Keratinocyte (primary cell): ENCODE results near the gene DLGAP1. TPM values are rescaled to one million over a fixed set of nuclear protein-coding genes. Genes with fewer than 3 reads are reported as not detected.

ENCODE experiments used
- DNase-seq: peaks from one replicate; pipeline ENCODE4 v3.0.0-alpha.2; 2011; ENCODE audit warnings: low read depth, missing footprints, low spot score
- FAIRE-seq: peaks from 2 replicates; lab custom pipeline; 2011; peaks lifted over from hg19 to GRCh38; lab: Jason Lieb, UNC
- H2AFZ ChIP-seq: 2 replicates; pipeline ENCODE4 v1.6.0; 2012; ENCODE audit warnings: low read length, control low read depth, inconsistent platforms; ENCODE audit not compliant: control insufficient read depth
- H3K27ac ChIP-seq: 2 replicates; pipeline ENCODE4 v1.5.1; 2011; ENCODE audit warnings: low read length; ENCODE audit not compliant: control insufficient read depth, insufficient read depth
- H3K27me3 ChIP-seq: 3 replicates; pipeline ENCODE4 v1.6.0; 2011; ENCODE audit warnings: low read length; ENCODE audit not compliant: control insufficient read depth, insufficient read depth; ENCODE audit errors: extremely low read depth
- H3K36me3 ChIP-seq, 2 experiments: 2 replicates in 1 of 2; 3 replicates in 1 of 2; pipeline ENCODE4 v1.5.1; 2011; ENCODE audit warnings: low read length in 2 of 2, mild to moderate bottlenecking in 1 of 2; ENCODE audit not compliant: control insufficient read depth in 2 of 2, insufficient read depth in 2 of 2; ENCODE audit errors: extremely low read depth in 1 of 2
- H3K4me1 ChIP-seq: 3 replicates; pipeline ENCODE4 v1.5.1; 2011; ENCODE audit warnings: low read length; ENCODE audit not compliant: control insufficient read depth, insufficient read depth; ENCODE audit errors: extremely low read depth
- H3K4me2 ChIP-seq: 3 replicates; pipeline ENCODE4 v1.6.0; 2011; ENCODE audit warnings: low read depth, low read length; ENCODE audit not compliant: control insufficient read depth, insufficient read depth; ENCODE audit errors: extremely low read depth
- H3K4me3 ChIP-seq, 3 experiments: fragments of 200-600 bp in 1 of 3; sonication (generic) in 1 of 3; 2 replicates in 2 of 3; 3 replicates in 1 of 3; pipeline ENCODE4 v1.5.1; 2011 to 2016; ENCODE audit warnings: low read length in 3 of 3, mild to moderate bottlenecking in 3 of 3, control low read depth in 2 of 3, inconsistent platforms in 1 of 3, low read depth in 1 of 3, mixed read lengths in 1 of 3, mixed run types in 1 of 3, moderate library complexity in 1 of 3; ENCODE audit not compliant: control insufficient read depth in 2 of 3, insufficient read depth in 2 of 3; ENCODE audit errors: extremely low read depth in 1 of 3
- H3K79me2 ChIP-seq: 2 replicates; pipeline ENCODE4 v1.6.0; 2012; ENCODE audit warnings: low read length; ENCODE audit not compliant: control insufficient read depth, insufficient read depth
- H3K9ac ChIP-seq: 3 replicates; pipeline ENCODE4 v1.6.0; 2011; ENCODE audit warnings: low read length; ENCODE audit not compliant: control insufficient read depth, insufficient read depth; ENCODE audit errors: extremely low read depth
- H3K9me1 ChIP-seq: 3 replicates; pipeline ENCODE4 v1.6.0; 2011; ENCODE audit warnings: low read length; ENCODE audit not compliant: control insufficient read depth, insufficient read depth; ENCODE audit errors: extremely low read depth
- H3K9me3 ChIP-seq: 2 replicates; pipeline ENCODE4 v1.5.1; 2012; ENCODE audit warnings: low read depth, low read length; ENCODE audit not compliant: control insufficient read depth
- H4K20me1 ChIP-seq: 3 replicates; pipeline ENCODE4 v1.6.0; 2011; ENCODE audit warnings: low read length; ENCODE audit not compliant: control insufficient read depth, insufficient read depth; ENCODE audit errors: extremely low read depth
- EZH2 ChIP-seq: IDR thresholded peaks from one replicate; pipeline ENCODE4 v1.6.1; 2012; ENCODE audit warnings: inconsistent platforms, mild to moderate bottlenecking, low read length, moderate library complexity
- dilution Hi-C: fragments of 300-500 bp; cut with MboI; formaldehyde crosslinking; loops from one replicate; pipeline ENCODE4 v1.7.0; 2020; ENCODE audit warnings: low sequenced_read_pairs; ENCODE audit not compliant: extremely low pct_ligation_motif_present
- polyA plus RNA-seq, 5 experiments: library from polyadenylated mRNA; depleted of rRNA in 3 of 5; stranded (reverse) in 3 of 5; stranded (forward) in 1 of 5; unstranded in 1 of 5; fragments of >200 nt; gene quantifications; 1 replicate in 1 of 5; 2 replicates in 3 of 5; 3 replicates in 1 of 5; pipeline versions ENCODE4 v1.2.1 to v1.2.3, GENCODE V29; 2011 to 2012; ENCODE audit warnings: missing spikeins in 2 of 5, low read depth in 1 of 5, low replicate concordance in 1 of 5
- TF ChIP-seq, protein P1 (sequence below), 3 experiments: IDR thresholded peaks in 1 of 3; conservative IDR thresholded peaks in 1 of 3; optimal IDR thresholded peaks in 1 of 3; 2 replicates in 2 of 3; 3 replicates in 1 of 3; pipeline versions ENCODE3 to v1.5.1; 2011; ENCODE audit warnings: low read length in 3 of 3, mild to moderate bottlenecking in 3 of 3, moderate library complexity in 2 of 3, control low read depth in 1 of 3, inconsistent platforms in 1 of 3; ENCODE audit not compliant: insufficient read depth in 2 of 3; ENCODE audit errors: extremely low read depth in 1 of 3

DLGAP1 gene
- polyA plus RNA-seq, 1 donor (not counting 4 experiments of a cell fraction or from before 2014, with no cell fraction given), result not detected

DNA sequence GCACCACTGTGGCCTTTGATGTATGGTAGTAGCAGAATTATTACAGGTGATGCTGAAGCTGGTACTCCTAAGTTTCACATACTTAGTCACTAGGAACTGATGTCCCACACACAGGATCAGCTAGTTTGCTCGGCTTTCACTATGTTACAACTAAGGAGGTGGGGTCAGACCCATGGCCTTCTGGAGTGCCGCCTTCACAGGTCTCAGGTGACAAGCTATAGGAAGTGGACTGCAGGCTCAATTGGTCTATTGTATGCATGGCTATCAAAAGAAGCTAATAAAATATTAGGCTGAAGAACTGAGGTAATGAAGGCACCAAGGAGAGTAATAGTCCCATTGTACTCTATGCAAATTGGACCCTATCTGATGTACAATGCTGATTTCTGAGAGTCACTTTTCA, 170.6 kb downstream of the DLGAP1 start:
- no peak overlapping the region for H3K4me3 ChIP-seq
- no peaks in the 10 kb centered on the region for H3K9me1 ChIP-seq
- no peaks in the 10 kb centered on the region for H3K4me1 ChIP-seq
- H4K20me1 ChIP-seq, result no peaks in the 10 kb centered on the region
- no peak overlapping the region for H3K27ac ChIP-seq
- H3K79me2 ChIP-seq, result no peaks in the 10 kb centered on the region
- H3K4me2 ChIP-seq, result no peak overlapping the region
- no peaks in the 10 kb centered on the region for H3K36me3 ChIP-seq
- no peak for DNase-seq
- no peak overlapping the region for H3K9ac ChIP-seq
- H2AFZ ChIP-seq, result no peak overlapping the region
- no peaks in the 10 kb centered on the region for H3K9me3 ChIP-seq
- no peak for FAIRE-seq
- TF ChIP-seq, protein P1, sequence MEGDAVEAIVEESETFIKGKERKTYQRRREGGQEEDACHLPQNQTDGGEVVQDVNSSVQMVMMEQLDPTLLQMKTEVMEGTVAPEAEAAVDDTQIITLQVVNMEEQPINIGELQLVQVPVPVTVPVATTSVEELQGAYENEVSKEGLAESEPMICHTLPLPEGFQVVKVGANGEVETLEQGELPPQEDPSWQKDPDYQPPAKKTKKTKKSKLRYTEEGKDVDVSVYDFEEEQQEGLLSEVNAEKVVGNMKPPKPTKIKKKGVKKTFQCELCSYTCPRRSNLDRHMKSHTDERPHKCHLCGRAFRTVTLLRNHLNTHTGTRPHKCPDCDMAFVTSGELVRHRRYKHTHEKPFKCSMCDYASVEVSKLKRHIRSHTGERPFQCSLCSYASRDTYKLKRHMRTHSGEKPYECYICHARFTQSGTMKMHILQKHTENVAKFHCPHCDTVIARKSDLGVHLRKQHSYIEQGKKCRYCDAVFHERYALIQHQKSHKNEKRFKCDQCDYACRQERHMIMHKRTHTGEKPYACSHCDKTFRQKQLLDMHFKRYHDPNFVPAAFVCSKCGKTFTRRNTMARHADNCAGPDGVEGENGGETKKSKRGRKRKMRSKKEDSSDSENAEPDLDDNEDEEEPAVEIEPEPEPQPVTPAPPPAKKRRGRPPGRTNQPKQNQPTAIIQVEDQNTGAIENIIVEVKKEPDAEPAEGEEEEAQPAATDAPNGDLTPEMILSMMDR (optimal IDR thresholded peaks at IDR 0.05 in 1 of 3, IDR thresholded peaks at IDR 0.05 in 1 of 3, conservative IDR thresholded peaks at IDR 0.05 in 1 of 3; ENCODE audit: extremely low read depth in 1 of 3, insufficient read depth in 2 of 3, low read length in 3 of 3), result no peak
- no peak for TF ChIP-seq EZH2
- dilution Hi-C loops, result no loop called here
- no peaks in the 10 kb centered on the region for H3K27me3 ChIP-seq

DNA sequence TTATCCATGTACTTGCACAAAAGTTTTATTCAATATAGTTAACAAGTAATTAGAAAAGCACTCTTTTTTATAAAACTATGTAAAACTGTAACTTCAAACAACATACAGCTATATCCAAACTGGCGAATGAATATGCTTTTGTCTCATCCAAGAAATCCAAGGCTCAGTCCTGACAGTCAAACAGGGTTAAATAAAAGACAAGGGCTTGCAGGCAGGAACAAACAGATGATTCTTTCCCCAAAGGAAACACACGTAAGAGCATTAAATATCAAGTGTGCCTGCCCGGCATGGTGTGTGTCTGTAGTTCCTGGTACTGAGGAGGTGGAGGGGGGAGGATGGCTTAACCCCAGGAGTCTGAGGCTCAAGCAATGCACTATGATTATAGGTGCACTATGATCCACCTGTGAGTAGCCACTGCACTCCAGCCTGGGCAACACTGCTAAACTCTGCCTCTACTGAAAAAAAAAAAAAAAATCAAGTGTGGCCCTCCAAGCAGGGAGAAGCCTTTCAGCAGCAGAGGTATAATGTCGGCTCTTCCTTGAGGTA, 171.3 kb downstream of the DLGAP1 start:
- Histone ChIP-seq H3K27me3 (no peaks in the 10 kb centered on the region), H3K4me3 (no peak overlapping the region), H3K36me3 (no peaks in the 10 kb centered on the region), H3K9ac (no peak overlapping the region), H3K4me2 (no peak overlapping the region), H4K20me1 (no peaks in the 10 kb centered on the region), H3K9me3 (no peaks in the 10 kb centered on the region), H3K9me1 (no peaks in the 10 kb centered on the region), H2AFZ (no peak overlapping the region), H3K27ac (no peak overlapping the region), H3K4me1 (no peaks in the 10 kb centered on the region), H3K79me2 (no peaks in the 10 kb centered on the region)
- DNase-seq (no peak), FAIRE-seq (no peak)
- TF ChIP-seq EZH2, result no peak
- TF ChIP-seq, protein P1 (optimal IDR thresholded peaks at IDR 0.05 in 1 of 3, IDR thresholded peaks at IDR 0.05 in 1 of 3, conservative IDR thresholded peaks at IDR 0.05 in 1 of 3; ENCODE audit: extremely low read depth in 1 of 3, insufficient read depth in 2 of 3, low read length in 3 of 3), result no peak
- dilution Hi-C loops, result no loop called here
